GM18508 (cell line): ENCODE results near the gene ALDH3A1.

Experiments used
- ATAC-seq: cut with Tn5 transposase; IDR thresholded peaks from one replicate; pipeline ENCODE4 v1.9.1; 2021; ENCODE audit warnings: moderate number of reproducible peaks; ENCODE audit not compliant: insufficient read depth, unreplicated experiment

ALDH3A1 gene

DNA sequence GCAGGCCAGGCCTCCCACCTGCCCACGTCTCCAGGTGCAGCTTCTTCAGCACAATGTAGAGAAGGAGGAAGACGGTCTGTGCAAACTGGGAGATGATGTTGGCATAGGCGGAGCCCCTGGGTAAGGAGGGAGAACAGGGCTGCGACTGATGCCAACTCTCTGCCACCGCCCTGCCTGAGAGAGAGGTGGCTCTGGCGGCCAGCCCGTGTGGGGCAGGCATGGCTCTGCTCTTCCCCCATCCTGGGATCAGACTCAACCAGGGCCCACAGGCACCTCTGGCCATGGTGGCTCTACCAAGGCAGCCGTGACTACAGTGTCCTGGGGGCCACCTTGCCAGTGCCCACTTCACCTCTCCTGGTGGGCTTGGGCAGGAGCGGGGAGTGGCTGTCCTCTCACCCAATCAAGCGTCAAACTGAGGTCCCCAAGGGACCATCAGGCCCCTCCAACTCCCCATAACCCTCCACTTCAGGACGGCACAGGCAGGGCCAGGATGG lies 40.3 kb downstream of the ALDH3A1 start:
- no peak for ATAC-seq

- no peak for ATAC-seq
Observed at GRCh38 chr17:19706791-19707727, 41.0 kb downstream of the ALDH3A1 start.

DNA sequence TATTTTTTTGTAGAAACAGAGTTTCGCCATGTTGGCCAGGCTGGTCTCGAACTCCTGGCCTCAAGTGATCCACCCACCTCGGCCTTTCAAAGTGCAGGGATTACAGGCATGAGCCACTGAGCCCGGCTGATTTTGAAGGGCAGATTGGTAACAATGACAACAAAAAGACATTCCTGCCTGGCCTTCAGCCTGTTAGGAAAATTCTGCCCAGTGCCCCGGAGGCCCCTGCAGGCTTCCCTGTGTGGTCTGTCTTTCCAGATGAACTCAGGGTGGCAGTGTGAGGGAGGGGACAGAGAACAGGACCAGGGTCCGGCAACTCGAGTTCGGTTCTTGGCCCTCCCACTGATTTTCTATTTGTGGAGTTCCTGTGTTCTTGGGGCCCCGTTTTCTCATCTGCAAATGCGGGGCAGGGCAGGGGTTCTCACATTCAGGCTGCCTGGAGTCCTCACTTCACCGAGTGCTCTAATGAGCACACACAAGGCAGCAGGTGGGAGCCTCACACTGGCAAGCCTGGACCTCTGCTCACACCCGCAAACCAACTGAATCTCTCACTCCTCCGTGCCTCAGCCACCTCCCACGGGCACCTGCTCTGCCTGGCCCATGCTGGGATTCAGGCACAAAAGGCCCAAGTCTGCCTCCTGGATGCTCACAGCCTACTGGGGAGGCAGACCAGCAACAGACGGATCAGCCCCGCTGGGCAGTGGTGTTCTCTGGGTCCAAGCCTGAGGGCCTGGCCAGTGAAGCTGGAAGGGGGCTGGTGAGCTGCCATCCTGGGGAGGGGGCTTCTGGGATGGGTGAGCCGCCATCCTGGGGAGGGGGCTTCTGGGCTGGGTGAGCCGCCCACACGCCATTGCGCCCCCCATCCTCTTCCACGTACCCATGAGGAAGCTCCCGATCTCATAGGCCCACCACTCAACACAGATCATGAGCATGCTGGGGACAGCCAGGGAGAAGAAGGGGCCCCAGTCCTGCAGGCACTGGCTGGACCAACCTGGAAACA lies 42.0 kb downstream of the ALDH3A1 start:
- ATAC-seq, result no peak

DNA sequence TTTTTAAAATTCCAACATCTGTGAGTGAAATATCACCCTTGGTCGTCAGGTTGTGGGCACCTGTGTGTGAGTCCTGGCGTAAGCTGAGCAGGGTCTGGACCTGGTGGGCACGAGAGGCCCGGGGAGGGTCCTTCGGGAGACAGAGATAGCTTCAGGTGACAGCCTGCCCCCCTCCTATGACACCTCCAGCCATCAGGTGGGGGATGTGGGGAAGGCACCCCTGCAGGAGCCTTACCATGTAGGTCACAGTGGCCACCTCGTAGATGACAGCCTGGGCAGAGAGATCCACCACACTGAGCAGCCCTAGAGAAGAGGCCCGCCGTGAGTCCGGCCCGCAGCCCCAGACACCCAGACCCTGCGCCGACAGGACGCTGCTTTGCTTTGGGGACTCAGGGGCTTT lies 42.9 kb downstream of the ALDH3A1 start:
- ATAC-seq, result no peak

GRCh38 chr17:19703828-19704613 lies 44.1 kb downstream of the ALDH3A1 start:
- no peak for ATAC-seq

GRCh38 chr17:19703106-19703827 lies 44.8 kb downstream of the ALDH3A1 start:
- ATAC-seq, result no peak

- ATAC-seq, result no peak
Observed at GRCh38 chr17:19702217-19702641, 45.9 kb downstream of the ALDH3A1 start.
